Measurements from ENCODE around the gene KANSL1L.
"Not testable (repeated sequence)": the region's sequence is repeated elsewhere in the genome, so short reads cannot be mapped to it uniquely, and the experiment has no call there.

Gene KANSL1L

GRCh38 chr2:210171309-210172218 lies at the start of gene KANSL1L:
TSS of gene KANSL1L (minus strand) at chr2:210171409. CDS start at chr2:210154582, 16,827 bp downstream.
- DNase-seq = peak; percentile 94
- in situ Hi-C loops (cut with MboI; ENCODE audit: low pct_unique_long_range_greater_than_20kb, low sequenced_read_pairs) = no loop called here

DNA sequence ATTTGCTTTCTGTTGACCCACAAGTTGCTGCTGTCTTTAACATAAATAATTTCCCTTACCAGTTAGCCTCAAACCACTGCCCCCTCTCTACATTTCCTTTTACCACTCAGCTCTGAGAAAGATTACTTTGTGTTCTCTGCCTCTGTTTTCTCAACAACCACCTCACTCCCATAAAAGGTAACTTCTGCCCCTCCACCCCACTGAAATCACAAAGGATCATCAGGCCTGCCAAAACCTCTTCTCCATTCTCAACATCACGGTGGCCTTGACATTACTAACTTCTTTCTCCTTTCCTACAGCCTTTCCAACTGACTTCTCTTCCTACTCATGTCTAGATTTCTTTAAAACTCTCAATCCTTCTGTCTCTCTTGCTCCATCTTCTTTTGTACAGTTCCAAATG lies 43.9 kb upstream of the KANSL1L start:
- in situ Hi-C loops (cut with MboI; ENCODE audit: low pct_unique_long_range_greater_than_20kb, low sequenced_read_pairs) = no loop called here
- no peak for DNase-seq

DNA sequence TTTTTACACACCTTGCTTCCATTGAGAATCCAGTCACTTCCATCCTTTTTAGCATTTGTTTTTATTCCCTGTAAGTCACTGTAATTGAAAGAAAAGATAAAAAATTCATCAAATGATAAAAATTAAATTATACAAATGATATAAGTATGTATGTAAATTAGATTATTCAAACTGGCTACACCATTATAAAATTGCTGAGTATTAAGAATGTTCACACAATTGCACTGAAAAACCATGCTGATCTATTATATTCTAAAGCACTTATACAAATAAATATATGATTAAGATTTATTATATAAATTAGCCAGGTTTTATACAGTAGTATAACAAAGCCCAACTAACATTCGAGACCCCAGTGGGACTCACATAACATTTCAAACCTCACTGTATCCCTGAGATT lies 39.0 kb upstream of the KANSL1L start:
- in situ Hi-C loops (cut with MboI; ENCODE audit: low pct_unique_long_range_greater_than_20kb, low sequenced_read_pairs) = no loop called here
- DNase-seq = no peak

DNA sequence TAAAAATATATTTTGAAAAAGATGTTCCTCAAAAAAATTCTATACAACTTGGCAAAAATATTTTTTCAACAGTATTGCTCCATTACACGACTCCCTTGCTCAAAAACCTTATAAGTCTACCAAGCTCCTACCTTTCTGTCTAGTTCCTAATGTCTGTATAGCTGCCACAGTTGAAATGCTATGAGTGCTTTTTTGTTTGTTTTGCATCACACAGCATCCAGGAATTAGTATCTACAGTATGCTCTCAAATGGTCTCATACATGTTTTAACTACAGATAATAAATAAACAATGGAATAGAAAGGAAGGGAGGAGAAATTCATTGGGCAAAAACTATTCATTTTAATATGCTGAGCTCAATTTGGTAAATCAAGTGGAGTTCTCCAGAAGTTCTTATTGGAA lies 36.7 kb upstream of the KANSL1L start:
- in situ Hi-C loops (cut with MboI; ENCODE audit: low pct_unique_long_range_greater_than_20kb, low sequenced_read_pairs) = no loop called here

DNA sequence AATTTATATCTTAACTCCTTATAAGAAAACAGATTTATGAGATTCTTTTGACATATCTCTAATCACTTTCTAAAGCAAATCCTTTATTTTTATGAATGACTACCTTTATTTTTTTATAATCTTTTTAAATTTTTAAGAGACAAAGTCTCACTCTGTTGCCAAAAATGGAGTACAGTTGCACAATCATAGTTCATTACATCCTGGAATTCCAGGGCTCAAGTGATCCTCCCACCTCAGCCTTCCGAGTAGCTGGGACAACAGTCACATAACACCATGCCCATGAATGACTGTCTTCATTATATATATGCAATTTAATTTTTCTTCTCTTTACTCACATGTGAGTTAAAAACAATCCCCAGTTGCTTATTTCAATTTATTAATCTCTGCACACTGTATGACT lies 32.3 kb upstream of the KANSL1L start:
- in situ Hi-C loops (cut with MboI; ENCODE audit: low pct_unique_long_range_greater_than_20kb, low sequenced_read_pairs) = no loop called here
- DNase-seq = no peak

More for the DNA sequence above, 36.7 kb upstream of the KANSL1L start:
- DNase-seq = no peak

DNA sequence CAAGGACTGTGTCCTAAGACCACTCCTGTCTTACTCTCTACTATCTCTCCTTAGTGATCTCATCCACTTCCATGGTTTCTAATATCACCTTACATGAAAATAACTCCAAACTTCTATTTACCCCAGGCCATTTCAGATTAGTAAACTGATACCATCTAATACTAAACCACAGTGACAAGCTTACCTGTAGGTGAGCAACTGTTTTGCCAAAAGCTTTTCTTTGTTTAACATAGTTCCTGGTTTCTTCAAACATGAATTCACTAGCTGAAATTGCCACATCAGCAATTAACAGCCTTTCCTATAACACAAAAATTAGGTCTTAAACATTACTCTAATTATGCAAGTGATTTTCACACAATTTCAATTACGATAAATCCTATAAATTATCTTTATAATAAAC lies 31.9 kb upstream of the KANSL1L start:
- no peak for DNase-seq
- in situ Hi-C loops (cut with MboI; ENCODE audit: low pct_unique_long_range_greater_than_20kb, low sequenced_read_pairs) = no loop called here

- no peak for DNase-seq
- in situ Hi-C loops (cut with MboI; ENCODE audit: low pct_unique_long_range_greater_than_20kb, low sequenced_read_pairs) = loop anchor here (25.0 kb wide), 1 partner anchor 213 kb away; no protein-coding TSS in a partner anchor
These were observed 28.6 kb upstream of the KANSL1L start for GRCh38 chr2:210199854-210200253.

DNA sequence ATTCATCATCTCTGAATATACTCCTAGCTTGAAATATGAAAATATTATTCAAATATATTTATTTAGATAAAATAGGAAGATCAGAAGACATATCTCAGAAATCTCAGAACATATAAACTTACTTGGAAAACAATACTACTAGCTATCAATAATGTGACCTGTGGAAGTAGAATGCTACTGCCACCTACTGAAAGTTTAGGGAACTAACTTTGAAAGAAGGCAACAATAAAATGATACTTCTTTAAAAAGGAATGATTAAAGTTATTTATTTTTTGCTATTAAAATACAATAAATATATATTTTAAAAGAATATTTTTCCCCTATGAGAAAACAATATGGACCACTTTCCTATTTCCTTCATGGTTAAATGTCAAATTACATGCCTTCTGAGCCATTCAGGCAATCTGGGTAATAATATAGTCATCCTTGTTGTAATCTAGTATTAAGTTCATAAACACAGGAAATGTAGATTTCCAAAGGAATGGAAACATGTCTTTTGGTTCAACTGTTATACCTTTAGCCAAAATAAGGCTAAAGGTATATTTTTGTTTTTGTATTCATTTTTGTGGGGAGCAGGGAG lies 28.1 kb upstream of the KANSL1L start:
- in situ Hi-C loops (cut with MboI; ENCODE audit: low pct_unique_long_range_greater_than_20kb, low sequenced_read_pairs) = loop anchor here (25.0 kb wide), 1 partner anchor 212 kb away; no protein-coding TSS in a partner anchor

DNA sequence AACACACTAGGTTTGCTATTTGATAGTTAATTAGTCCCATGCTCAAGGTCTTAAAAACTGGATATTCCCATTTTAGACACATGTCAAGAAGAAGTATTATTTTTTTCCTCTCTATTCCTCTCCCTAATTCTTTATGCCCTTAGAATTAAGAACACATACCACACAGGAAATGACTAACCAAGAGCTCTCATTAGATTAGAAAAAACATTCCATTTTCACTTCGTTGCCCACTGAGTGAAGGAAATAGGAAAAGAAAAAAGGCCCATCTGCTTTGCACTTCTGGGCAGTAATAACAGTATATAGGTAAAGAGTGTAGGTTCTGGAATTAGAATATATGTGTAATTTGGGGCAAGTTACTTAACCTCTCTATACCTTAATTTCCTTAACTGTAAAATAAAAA lies 27.1 kb upstream of the KANSL1L start:
- in situ Hi-C loops (cut with MboI; ENCODE audit: low pct_unique_long_range_greater_than_20kb, low sequenced_read_pairs) = loop anchor here (25.0 kb wide), 1 partner anchor 211 kb away; no protein-coding TSS in a partner anchor
- DNase-seq = no peak

More for the DNA sequence above, 28.1 kb upstream of the KANSL1L start:
- DNase-seq = peak; percentile 39

DNA sequence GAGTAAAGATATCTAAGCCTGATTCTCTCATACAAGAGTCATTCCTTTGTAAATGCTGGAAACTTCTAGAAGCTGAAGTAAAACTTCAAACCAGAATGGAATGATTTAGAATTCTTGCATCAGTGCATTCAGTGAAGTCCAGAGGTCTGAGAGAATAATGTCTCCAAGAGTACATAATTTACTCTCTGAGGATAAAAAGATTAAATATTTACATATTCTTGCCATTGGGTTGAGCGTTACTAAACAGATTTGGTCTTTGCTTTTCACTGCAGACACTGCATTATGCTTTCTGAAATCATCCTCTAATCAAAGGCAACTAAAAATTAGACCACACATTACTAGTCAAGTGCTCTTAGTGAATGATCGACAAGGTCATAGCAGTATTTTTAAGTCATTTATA lies 26.5 kb upstream of the KANSL1L start:
- no peak for DNase-seq
- in situ Hi-C loops (cut with MboI; ENCODE audit: low pct_unique_long_range_greater_than_20kb, low sequenced_read_pairs) = loop anchor here (25.0 kb wide), 1 partner anchor 210 kb away; no protein-coding TSS in a partner anchor

DNA sequence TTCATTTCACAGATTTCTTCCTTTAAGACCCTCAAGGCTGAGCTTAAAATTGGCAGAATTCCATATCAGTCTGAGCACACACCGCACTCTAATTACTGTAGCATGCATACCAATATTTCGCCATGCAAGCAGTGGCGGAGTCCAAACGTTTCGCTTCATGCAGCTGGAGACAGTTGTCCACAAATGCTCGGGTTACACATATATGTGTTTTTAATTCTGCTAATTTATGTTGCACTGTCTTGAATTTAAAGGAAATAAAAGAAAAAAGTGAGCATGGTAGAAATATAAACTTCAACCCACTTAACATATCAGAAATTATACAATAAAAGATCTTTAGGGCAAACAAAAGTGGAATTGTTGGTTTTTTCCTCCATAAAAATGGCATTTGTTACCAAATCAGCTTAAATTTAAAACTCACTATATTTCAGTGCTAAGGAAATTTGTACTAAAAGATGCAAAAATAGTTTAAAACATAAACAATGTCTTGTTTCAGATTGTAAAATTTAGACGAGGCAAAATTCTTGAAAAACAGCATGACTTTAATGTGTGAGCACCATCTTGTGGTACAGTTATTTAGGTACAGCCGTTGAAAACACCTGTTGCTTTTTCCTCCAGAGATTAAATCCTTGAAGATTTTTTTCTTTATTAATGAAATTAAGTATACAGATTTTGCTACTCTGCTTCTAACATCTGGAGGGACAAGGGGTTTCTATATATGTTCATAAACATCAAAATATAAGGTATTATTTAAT lies 24.1 kb upstream of the KANSL1L start:
- peak; percentile 64 for DNase-seq
- in situ Hi-C loops (cut with MboI; ENCODE audit: low pct_unique_long_range_greater_than_20kb, low sequenced_read_pairs) = loop anchor here (25.0 kb wide), 1 partner anchor 208 kb away; no protein-coding TSS in a partner anchor

- in situ Hi-C loops (cut with MboI; ENCODE audit: low pct_unique_long_range_greater_than_20kb, low sequenced_read_pairs) = loop anchor here (25.0 kb wide), 1 partner anchor 203 kb away; no protein-coding TSS in a partner anchor
- no peak for DNase-seq
These were observed 19.1 kb upstream of the KANSL1L start for GRCh38 chr2:210190345-210190744.

GRCh38 chr2:210189452-210190138 lies 18.4 kb upstream of the KANSL1L start:
- no peak for DNase-seq
- in situ Hi-C loops (cut with MboI; ENCODE audit: low pct_unique_long_range_greater_than_20kb, low sequenced_read_pairs) = loop anchor here (25.0 kb wide), 1 partner anchor 202 kb away; no protein-coding TSS in a partner anchor

DNA sequence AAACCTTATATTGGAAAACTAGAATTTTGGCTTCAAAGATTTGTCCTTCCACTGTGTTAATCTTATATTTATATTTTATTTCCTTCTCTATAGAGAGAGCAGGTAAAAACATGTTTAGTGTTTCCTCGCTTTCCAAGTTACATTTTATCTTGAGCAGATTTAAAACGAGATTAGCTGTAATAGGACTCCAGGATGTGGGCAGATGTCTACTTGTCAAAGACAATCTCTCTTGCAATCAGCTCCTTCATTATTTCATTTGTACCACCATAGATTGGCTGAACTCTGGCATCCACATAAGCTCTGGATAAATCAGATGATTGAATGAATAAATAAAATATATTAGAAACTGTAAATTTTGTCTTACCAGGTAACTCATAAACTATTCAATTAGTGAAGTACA lies 17.5 kb upstream of the KANSL1L start:
- DNase-seq = no peak
- in situ Hi-C loops (cut with MboI; ENCODE audit: low pct_unique_long_range_greater_than_20kb, low sequenced_read_pairs) = loop anchor here (25.0 kb wide), 1 partner anchor 201 kb away; no protein-coding TSS in a partner anchor

- in situ Hi-C loops (cut with MboI; ENCODE audit: low pct_unique_long_range_greater_than_20kb, low sequenced_read_pairs) = loop anchor here (25.0 kb wide), 1 partner anchor 201 kb away; no protein-coding TSS in a partner anchor
- no peak for DNase-seq
These were observed 17.0 kb upstream of the KANSL1L start for GRCh38 chr2:210188190-210188589.

DNA sequence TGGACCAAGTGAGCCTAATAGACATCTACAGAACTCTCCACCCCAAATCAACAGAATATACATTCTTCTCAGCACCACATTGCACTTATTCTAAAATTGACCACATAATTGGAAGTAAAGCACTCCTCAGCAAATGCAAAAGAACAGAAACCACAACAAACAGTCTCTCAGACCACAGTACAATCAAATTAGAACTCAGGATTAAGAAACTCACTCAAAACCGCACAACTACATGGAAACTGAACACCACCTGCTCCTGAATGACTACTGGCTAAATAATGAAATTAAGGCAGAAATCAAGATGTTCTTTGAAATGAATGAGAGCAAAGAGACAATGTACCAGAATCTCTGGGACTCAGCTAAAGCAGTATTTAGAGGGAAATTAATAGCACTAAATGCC lies 12.7 kb upstream of the KANSL1L start:
- DNase-seq = not testable (repeated sequence)
- in situ Hi-C loops (cut with MboI; ENCODE audit: low pct_unique_long_range_greater_than_20kb, low sequenced_read_pairs) = loop anchor here (25.0 kb wide), 1 partner anchor 197 kb away; no protein-coding TSS in a partner anchor

DNA sequence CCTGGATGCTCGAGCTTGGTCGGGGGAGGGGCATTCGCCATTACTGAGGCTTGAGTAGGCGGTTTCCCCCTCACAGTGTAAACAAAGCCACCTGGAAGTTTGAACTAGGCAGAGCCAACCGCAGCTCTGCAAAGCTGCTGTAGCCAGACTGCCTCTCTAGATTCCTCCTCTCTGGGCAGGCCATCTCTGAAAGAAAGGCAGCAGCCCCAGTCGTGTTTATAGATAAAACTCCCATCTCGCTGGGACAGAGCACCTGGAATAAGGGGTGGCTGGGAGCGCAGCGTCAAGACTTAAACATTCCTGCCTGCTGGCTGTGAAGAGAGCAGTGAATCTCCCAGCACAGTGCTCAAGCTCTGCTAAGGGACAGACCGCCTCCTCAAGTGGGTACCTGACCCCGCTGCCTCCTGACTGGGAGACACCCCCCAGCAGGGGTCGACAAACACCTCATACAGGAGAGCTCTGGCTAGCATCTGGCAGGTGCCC lies 10.4 kb upstream of the KANSL1L start:
- DNase-seq = not testable (repeated sequence)
- in situ Hi-C loops (cut with MboI; ENCODE audit: low pct_unique_long_range_greater_than_20kb, low sequenced_read_pairs) = loop anchor here (25.0 kb wide), 1 partner anchor 194 kb away; no protein-coding TSS in a partner anchor

- DNase-seq = not testable (repeated sequence)
- in situ Hi-C loops (cut with MboI; ENCODE audit: low pct_unique_long_range_greater_than_20kb, low sequenced_read_pairs) = loop anchor here (25.0 kb wide), 1 partner anchor 194 kb away; no protein-coding TSS in a partner anchor
These were observed 9.9 kb upstream of the KANSL1L start for GRCh38 chr2:210181033-210181605.

Measured in KBM-7 (cell line).